ENCODE results near the gene ZCCHC14.
A peak's percentile ranks its signal among the peaks of the same experiment; 100 is the strongest.

Gene ZCCHC14

DNA sequence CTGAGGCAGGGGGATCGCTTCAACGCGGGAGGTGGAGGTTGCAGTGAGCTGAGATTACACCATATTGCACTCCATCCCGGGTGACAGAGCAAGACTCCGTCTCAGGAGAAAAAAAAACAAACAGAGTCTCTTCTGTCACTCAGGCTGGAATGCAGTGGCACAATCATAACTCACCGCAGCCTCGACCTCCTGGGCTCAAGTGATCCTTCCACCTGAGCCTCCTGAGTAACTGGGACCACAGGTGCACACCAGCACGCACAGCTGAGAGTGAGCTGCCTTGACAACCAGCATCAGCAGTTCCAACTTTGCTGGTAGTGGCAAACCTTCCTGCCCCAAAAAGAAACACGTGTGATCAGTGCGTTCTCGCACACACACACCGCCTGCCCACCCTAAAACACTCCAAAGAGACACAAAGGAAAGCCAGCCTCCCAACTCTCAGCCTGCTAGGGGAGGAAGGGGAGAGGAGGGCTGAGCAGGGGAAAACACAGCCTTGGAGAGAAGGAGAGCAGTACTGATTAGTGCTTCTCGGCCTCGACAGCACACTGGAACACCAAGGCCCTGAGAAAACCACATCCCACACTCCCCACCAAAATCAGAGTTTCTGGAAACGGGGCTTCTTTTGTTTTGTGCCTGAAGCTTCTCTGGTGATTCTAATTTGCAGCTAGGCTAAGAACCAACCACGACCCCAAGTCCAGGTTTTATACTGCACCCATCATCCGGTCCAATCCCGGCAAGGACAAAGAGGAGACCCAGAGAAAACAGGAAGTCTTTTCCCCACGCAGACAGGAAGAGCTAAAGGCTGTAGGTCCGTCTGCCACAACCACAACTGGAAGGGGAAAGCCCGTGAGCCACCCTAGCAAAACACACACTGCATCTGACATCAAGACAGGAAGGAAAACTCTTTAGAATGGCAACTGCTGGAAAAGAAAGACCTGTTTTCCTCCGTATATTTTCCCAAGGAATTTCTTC, 28.8 kb downstream of the ZCCHC14 start:
- peak; percentile 69 for DNase-seq (ENCODE audit: low spot score)
- in situ Hi-C loops (cut with MboI; ENCODE audit: low sequenced_read_pairs, unreplicated experiment) = no loop called here
- TF ChIP-seq, protein P1, sequence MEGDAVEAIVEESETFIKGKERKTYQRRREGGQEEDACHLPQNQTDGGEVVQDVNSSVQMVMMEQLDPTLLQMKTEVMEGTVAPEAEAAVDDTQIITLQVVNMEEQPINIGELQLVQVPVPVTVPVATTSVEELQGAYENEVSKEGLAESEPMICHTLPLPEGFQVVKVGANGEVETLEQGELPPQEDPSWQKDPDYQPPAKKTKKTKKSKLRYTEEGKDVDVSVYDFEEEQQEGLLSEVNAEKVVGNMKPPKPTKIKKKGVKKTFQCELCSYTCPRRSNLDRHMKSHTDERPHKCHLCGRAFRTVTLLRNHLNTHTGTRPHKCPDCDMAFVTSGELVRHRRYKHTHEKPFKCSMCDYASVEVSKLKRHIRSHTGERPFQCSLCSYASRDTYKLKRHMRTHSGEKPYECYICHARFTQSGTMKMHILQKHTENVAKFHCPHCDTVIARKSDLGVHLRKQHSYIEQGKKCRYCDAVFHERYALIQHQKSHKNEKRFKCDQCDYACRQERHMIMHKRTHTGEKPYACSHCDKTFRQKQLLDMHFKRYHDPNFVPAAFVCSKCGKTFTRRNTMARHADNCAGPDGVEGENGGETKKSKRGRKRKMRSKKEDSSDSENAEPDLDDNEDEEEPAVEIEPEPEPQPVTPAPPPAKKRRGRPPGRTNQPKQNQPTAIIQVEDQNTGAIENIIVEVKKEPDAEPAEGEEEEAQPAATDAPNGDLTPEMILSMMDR (IDR thresholded peaks at IDR 0.05; ENCODE audit: borderline replicate concordance, control extremely low read depth, extremely low read depth, insufficient read depth, missing control alignments) = no peak

DNA sequence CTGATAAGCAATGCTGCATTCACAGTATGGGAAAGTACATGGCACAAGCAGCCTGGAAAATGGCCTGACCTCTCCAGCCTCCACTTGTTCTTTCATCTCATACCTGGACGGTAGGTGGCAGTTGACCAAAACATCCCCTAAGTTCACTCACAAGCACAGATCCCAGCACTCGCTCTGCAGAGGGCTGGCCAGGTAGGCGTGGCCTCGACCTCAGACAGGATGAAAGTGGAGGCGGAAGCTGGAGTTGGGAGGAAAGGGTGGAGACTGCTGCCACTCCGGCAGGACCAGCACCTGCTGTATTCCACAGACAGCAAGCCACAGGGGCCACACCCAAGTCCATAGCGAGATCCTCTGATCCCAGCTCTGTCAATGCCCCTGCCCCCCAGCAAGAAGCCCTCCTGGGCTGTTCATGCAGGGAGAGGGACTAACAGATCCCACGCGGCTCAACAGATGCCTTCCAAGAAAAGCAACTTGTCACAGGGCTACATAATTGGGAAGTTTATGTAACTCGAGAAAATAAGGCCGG, 31.3 kb downstream of the ZCCHC14 start:
- in situ Hi-C loops (cut with MboI; ENCODE audit: low sequenced_read_pairs, unreplicated experiment) = no loop called here
- peak; percentile 76 for DNase-seq (ENCODE audit: low spot score)
- TF ChIP-seq, protein P1 (IDR thresholded peaks at IDR 0.05; ENCODE audit: borderline replicate concordance, control extremely low read depth, extremely low read depth, insufficient read depth, missing control alignments) = peak; percentile 53

DNA sequence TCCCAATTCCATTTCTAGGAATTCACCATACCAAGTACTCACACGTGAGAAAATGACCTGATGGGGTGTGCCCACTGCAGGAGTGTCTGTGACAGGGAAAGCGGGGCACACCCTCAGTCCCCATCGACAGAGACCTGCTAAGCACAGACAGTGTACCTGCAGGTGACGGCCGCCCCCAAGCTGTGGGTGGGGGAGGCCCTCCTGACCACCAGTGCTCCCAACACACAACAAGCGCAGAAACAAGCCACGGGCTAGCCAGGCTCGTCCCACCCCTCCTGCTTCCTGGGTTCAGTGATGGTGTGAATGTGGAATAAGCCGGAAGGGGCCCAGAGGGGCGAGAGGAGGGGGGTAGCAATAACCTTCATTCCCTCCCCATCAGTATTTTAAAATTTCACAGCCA, 31.9 kb downstream of the ZCCHC14 start:
- in situ Hi-C loops (cut with MboI; ENCODE audit: low sequenced_read_pairs, unreplicated experiment) = no loop called here
- DNase-seq (ENCODE audit: low spot score) = no peak
- TF ChIP-seq, protein P1 (IDR thresholded peaks at IDR 0.05; ENCODE audit: borderline replicate concordance, control extremely low read depth, extremely low read depth, insufficient read depth, missing control alignments) = no peak

DNA sequence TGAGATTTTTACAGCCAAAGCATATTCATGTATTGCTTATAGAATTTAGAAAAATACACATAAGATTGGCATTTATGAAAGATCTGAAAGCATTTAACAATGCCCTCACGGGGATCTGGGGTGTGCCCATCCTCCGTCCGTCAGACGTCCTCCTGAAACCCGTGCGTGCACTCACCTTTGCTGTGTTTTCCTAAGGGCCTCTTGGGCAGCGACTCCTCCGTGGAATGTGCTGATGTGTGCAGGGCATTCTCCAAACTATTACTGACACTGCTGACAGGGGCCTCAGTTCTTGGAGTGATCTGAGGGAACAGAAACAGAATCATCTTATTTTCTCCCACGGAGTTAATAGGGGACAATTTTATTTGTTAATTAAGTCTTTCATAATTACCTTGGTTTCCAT, 33.0 kb downstream of the ZCCHC14 start:
- in situ Hi-C loops (cut with MboI; ENCODE audit: low sequenced_read_pairs, unreplicated experiment) = no loop called here
- no peak for DNase-seq (ENCODE audit: low spot score)
- TF ChIP-seq, protein P1 (IDR thresholded peaks at IDR 0.05; ENCODE audit: borderline replicate concordance, control extremely low read depth, extremely low read depth, insufficient read depth, missing control alignments) = no peak

DNA sequence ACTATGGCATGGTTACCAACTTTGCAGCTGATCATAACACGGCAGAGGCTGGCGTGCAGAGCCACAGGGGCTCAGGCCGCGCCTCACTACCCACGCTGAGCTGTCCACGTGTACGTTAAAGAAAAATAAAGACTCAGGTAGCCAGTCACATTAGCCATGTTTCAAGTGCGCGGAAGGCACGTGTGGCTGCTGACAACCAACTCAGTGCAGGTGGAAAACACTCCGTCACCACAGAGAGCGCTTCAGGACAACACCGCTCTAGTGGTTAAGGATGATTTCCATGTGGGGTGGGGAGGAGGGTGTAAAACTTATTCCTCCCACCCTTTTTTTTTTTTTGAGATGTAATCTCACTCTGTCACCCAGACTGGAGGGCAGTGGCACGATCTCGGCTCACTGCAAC, 33.8 kb downstream of the ZCCHC14 start:
- in situ Hi-C loops (cut with MboI; ENCODE audit: low sequenced_read_pairs, unreplicated experiment) = no loop called here
- TF ChIP-seq, protein P1 (IDR thresholded peaks at IDR 0.05; ENCODE audit: borderline replicate concordance, control extremely low read depth, extremely low read depth, insufficient read depth, missing control alignments) = no peak
- DNase-seq (ENCODE audit: low spot score) = no peak

DNA sequence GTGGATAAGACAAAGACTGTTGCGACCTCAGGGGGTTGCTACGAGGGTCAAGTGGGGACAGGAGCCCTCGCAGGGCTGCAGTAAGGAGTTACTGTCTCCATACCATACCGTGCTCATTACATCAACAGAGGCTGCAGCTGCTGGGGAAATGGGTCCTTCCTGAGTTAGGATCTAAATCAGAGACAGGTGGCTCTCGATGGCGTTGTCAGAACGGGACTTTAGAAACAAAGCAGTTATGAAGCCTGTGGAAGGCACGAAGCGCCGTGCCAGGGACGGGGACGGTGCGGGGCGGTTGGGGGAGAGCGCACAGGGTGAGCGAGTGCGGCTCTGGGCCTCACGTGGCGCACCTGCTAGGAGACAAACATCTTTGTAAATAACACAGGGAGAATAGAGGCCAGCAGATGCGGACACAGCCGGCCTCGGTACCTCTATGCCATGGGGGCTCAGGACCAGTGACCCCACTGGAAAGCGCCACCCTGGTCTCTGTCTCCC, 34.4 kb downstream of the ZCCHC14 start:
- TF ChIP-seq, protein P1 (IDR thresholded peaks at IDR 0.05; ENCODE audit: borderline replicate concordance, control extremely low read depth, extremely low read depth, insufficient read depth, missing control alignments) = no peak
- in situ Hi-C loops (cut with MboI; ENCODE audit: low sequenced_read_pairs, unreplicated experiment) = no loop called here
- DNase-seq (ENCODE audit: low spot score) = no peak

Measured in GM13976 (cell line).